HL-60 (cell line): Measurements from ENCODE around the gene DYNLT5.
"Not testable (repeated sequence)": the region's sequence is repeated elsewhere in the genome, so short reads cannot be mapped to it uniquely, and the experiment has no call there.

Source experiments
- DNase-seq, 2 experiments: peaks; one replicate each; pipeline ENCODE4 v3.0.0-alpha.2; 2010 to 2020; ENCODE audit warnings: low read depth in 1 of 2, low spot score in 1 of 2
- H3K27ac ChIP-seq: fragments of 250-450 bp; sonication (Bioruptor Pico); replicated peaks from 2 replicates; pipeline ENCODE4 v1.5.1; 2020; ENCODE audit warnings: mild to moderate bottlenecking, moderate library complexity
- H3K27me3 ChIP-seq: fragments of 250-450 bp; sonication (Bioruptor Pico); 2 replicates; pipeline ENCODE4 v1.5.1; 2021; ENCODE audit warnings: mild to moderate bottlenecking, moderate library complexity; ENCODE audit not compliant: insufficient read depth, poor library complexity, severe bottlenecking
- H3K4me3 ChIP-seq: replicated peaks from 2 replicates; pipeline ENCODE4 v1.5.1; 2011; ENCODE audit warnings: mild to moderate bottlenecking, control low read depth, low read length; ENCODE audit not compliant: insufficient read depth
- CTCF ChIP-seq: IDR thresholded peaks from one replicate; pipeline ENCODE4 v1.5.1; 2011; ENCODE audit warnings: low read length, control low read depth, inconsistent platforms; ENCODE audit not compliant: insufficient read depth
- GABPA ChIP-seq: IDR thresholded peaks from 2 replicates; pipeline ENCODE4 v1.6.1; 2012; ENCODE audit warnings: low read depth
- POLR2AphosphoS5 ChIP-seq: IDR thresholded peaks from 2 replicates; pipeline ENCODE4 v1.6.1; 2012; ENCODE audit warnings: low read depth
- REST ChIP-seq: IDR thresholded peaks from 2 replicates; pipeline ENCODE4 v1.6.1; 2012; ENCODE audit warnings: low read depth; ENCODE audit not compliant: insufficient replicate concordance
- SPI1 ChIP-seq: IDR thresholded peaks from 2 replicates; pipeline ENCODE4 v1.6.1; 2012; ENCODE audit warnings: low read depth, mild to moderate bottlenecking, borderline replicate concordance

DYNLT5 gene

DNA sequence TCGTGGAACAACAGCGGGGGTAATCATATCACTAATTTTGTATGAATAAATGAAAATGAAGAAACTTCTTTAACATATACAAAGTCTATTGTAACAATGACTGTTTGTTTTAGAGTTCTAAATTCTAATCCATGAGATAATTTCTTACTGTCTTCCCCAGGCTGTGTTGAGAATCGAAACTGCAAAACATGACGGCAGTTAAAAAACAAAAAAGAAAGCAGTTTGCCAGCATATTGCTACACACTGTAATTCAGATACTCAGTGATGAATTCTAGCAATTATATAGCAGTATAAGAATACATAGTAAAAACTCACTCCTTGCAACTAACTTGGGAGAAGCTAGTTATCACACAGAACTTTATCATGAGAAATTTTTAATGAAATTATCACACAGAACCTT is 26.7 kb downstream of the DYNLT5 start:
- DNase-seq: no peak
- no peak overlapping the region for H3K4me3 ChIP-seq
- no peak overlapping the region for H3K27ac ChIP-seq
- no peaks in the 10 kb centered on the region for H3K27me3 ChIP-seq
- TF ChIP-seq CTCF (no peak), POLR2AphosphoS5 (no peak), REST (no peak), SPI1 (no peak), GABPA (no peak)

DNA sequence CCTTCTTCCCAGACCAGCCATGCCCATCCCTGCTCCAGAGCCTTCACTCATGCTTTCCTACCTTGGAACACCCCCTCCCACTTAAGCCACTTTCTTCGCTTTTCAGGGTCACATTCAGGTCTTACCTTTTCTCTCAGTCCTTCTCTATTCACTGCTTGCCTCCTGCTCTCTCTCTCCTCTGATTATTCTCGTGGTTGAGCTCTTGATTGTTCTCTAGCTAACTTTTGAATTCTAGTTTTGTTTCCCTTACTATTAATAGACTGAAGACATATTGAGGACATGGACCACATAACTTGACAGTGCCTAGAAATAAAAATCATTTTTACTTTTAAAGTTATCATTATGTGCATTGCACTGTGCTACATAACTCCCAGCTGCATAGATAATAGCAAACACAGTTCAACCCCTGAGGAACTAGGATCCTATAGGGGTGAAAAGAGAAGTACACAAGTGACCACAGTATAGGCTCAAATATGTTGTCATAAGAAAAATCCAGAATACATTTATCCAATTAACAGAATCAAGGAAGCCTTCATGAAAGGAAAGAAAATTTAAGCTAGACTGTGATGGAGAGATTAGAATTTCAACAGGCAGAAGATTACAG is 27.3 kb downstream of the DYNLT5 start:
- DNase-seq: no peak
- TF ChIP-seq GABPA (no peak), POLR2AphosphoS5 (no peak), CTCF (no peak), SPI1 (no peak), REST (no peak)
- Histone ChIP-seq H3K27me3 (no peaks in the 10 kb centered on the region), H3K27ac (no peak overlapping the region), H3K4me3 (no peak overlapping the region)

- H3K27me3 ChIP-seq, H3K4me3 ChIP-seq, H3K27ac ChIP-seq, DNase-seq: not testable (repeated sequence)
Observed at GRCh38 chr1:66785800-66786199, 33.5 kb downstream of the DYNLT5 start.

- no peak overlapping the region for H3K27ac ChIP-seq
- no peaks in the 10 kb centered on the region for H3K27me3 ChIP-seq
- TF ChIP-seq GABPA (no peak), REST (no peak), POLR2AphosphoS5 (no peak), SPI1 (no peak), CTCF (no peak)
- DNase-seq: no peak
- no peak overlapping the region for H3K4me3 ChIP-seq
Observed at GRCh38 chr1:66787641-66788040, 35.4 kb downstream of the DYNLT5 start.
